ENCODE data around the gene ZFR2. TPM values are rescaled to one million over a fixed set of nuclear protein-coding genes. Genes with fewer than 3 reads are reported as not detected.
"Not testable (repeated sequence)": the region's sequence is repeated elsewhere in the genome, so short reads cannot be mapped to it uniquely, and the experiment has no call there.

The ZFR2 gene
- total RNA-seq, 1 experiment from 2014 or later, result not detected

DNA sequence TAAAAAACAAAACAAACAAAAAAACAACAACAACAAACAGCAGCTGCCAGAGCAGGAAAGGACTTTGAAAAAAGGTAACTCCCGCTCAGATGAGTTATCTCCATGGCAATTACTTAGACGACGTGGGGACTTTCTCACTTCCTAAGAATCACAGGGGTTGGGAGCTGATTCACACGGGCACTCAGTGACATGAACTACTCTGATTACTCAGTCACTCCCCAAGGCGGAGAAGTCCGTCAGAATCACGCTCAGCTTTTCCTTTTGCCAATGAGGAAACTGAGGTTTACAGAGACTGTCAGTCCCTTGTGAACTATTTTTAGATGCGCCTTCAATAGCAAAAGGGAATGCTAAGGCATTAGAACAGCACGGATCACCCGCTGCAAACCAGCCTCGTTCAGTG is 50.4 kb downstream of the ZFR2 start:
- no peak overlapping the region for H3K27ac Mint-ChIP-seq (ENCODE audit: low read depth, unreplicated experiment)
- H3K27me3 Mint-ChIP-seq (ENCODE audit: insufficient read depth, unreplicated experiment), result peaks cover 21% of the 10 kb centered on the region
- no peaks in the 10 kb centered on the region for H3K9me3 Mint-ChIP-seq (ENCODE audit: unreplicated experiment)
- no TSS peak for BruUV-seq (replicated peaks)
- H3K36me3 Mint-ChIP-seq (ENCODE audit: insufficient read depth, unreplicated experiment), result peaks cover 6% of the 10 kb centered on the region
- H3K4me3 Mint-ChIP-seq (ENCODE audit: unreplicated experiment), result no peak overlapping the region
- TF ChIP-seq, protein P1, sequence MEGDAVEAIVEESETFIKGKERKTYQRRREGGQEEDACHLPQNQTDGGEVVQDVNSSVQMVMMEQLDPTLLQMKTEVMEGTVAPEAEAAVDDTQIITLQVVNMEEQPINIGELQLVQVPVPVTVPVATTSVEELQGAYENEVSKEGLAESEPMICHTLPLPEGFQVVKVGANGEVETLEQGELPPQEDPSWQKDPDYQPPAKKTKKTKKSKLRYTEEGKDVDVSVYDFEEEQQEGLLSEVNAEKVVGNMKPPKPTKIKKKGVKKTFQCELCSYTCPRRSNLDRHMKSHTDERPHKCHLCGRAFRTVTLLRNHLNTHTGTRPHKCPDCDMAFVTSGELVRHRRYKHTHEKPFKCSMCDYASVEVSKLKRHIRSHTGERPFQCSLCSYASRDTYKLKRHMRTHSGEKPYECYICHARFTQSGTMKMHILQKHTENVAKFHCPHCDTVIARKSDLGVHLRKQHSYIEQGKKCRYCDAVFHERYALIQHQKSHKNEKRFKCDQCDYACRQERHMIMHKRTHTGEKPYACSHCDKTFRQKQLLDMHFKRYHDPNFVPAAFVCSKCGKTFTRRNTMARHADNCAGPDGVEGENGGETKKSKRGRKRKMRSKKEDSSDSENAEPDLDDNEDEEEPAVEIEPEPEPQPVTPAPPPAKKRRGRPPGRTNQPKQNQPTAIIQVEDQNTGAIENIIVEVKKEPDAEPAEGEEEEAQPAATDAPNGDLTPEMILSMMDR (IDR thresholded peaks at IDR 0.05; ENCODE audit: unreplicated experiment), result no peak
- CTCF ChIA-PET, result no interaction called here
- intact Hi-C loops (cut with micrococcal nuclease), result no loop called here
- no peaks in the 10 kb centered on the region for H3K4me1 Mint-ChIP-seq (ENCODE audit: insufficient read depth, unreplicated experiment)
- POLR2A ChIA-PET, result no interaction called here
- peak; percentile 13 for DNase-seq (ENCODE audit: unreplicated experiment)

DNA sequence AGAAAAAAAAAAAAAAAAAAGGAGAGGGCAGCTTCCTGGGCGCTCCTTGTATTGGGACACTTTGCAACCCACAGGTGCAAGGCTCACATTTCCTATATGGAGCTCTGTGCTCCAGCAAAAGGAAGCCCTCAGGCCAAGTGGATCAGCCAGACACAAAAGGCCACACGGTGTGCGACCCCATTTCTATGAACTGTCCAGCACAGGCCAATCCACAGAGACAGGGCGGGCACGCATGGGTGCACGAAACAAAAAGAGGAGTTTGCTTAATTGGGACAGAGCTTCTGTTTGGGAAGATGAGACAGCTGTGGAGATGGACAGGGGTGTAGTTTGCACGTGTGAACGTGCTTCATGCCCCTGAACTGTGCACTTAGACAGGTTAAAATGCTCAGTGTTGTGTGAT is 51.1 kb downstream of the ZFR2 start:
- no peak for DNase-seq (ENCODE audit: unreplicated experiment)
- intact Hi-C loops (cut with micrococcal nuclease), result no loop called here
- ChIA-PET POLR2A (no interaction called here), CTCF (no interaction called here)
- Mint-ChIP-seq H3K27ac (ENCODE audit: low read depth, unreplicated experiment) (no peak overlapping the region), H3K9me3 (ENCODE audit: unreplicated experiment) (no peaks in the 10 kb centered on the region), H3K36me3 (ENCODE audit: insufficient read depth, unreplicated experiment) (peaks cover 6% of the 10 kb centered on the region), H3K27me3 (ENCODE audit: insufficient read depth, unreplicated experiment) (peaks cover 21% of the 10 kb centered on the region), H3K4me1 (ENCODE audit: insufficient read depth, unreplicated experiment) (no peaks in the 10 kb centered on the region), H3K4me3 (ENCODE audit: unreplicated experiment) (no peak overlapping the region)
- BruUV-seq (replicated peaks), result no TSS peak
- TF ChIP-seq, protein P1 (IDR thresholded peaks at IDR 0.05; ENCODE audit: unreplicated experiment), result no peak

DNA sequence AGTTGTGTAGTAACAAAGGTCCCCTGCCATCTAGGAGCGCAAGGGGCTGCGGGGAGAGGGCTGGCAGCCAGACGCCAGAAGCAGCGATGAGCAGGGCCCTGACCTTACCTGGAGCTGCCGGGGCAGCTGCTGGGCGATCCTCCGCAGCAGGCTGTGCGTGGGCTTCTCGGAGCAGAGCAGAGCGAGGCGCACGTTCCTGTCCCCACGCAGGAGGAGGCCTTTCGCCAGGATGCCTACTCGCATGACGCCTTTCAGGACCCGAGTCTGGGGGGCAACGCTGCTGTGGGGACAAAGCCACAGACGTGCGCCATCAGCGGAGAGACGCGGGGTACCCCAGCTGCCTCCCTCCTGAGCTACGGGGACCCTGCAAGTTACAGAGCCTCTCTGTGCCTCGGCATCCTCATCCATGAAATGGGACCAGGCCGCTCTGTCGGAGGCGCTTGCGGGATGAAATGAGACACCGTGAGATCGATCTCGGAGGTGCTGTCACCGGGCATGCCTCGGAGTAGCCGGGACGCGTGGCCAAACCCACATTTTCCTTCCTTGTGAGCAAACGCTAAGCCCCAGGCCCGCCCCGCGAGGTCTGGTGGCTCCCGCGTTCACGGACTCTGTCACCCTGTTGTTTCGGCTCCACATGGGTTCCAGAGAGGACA is 52.1 kb downstream of the ZFR2 start:
- Mint-ChIP-seq H3K4me3 (ENCODE audit: unreplicated experiment) (no peak overlapping the region), H3K27ac (ENCODE audit: low read depth, unreplicated experiment) (no peak overlapping the region), H3K27me3 (ENCODE audit: insufficient read depth, unreplicated experiment) (peaks cover 21% of the 10 kb centered on the region), H3K36me3 (ENCODE audit: insufficient read depth, unreplicated experiment) (peaks cover 6% of the 10 kb centered on the region), H3K9me3 (ENCODE audit: unreplicated experiment) (no peaks in the 10 kb centered on the region), H3K4me1 (ENCODE audit: insufficient read depth, unreplicated experiment) (no peaks in the 10 kb centered on the region)
- intact Hi-C loops (cut with micrococcal nuclease), result no loop called here
- no TSS peak for BruUV-seq (replicated peaks)
- DNase-seq (ENCODE audit: unreplicated experiment), result no peak
- ChIA-PET POLR2A (no interaction called here), CTCF (interaction anchor here (0.5 to 0.6 kb wide), 3 partner anchors 92 to 1039 kb away, joined by 3 read pairs; no protein-coding TSS in a partner anchor)
- TF ChIP-seq, protein P1 (IDR thresholded peaks at IDR 0.05; ENCODE audit: unreplicated experiment), result no peak

DNA sequence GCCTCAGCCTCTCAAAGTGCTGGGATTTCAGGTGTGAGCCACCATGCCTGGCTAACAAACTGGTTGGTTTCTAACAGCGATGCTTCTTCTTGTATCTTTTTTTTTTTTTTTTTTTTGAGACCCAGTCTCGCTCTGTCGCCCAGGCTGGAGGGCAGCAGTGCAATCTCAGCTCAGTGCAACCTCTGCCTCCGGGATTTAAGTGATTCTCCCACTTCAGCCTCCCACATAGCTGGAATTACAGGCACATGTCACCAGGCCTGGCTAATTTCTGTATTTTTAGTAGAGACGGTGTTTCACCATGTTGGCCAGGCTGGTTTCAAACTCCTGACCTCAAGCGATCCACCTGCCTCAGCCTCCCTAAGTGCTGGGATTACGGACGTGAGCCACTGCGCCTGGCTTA is 52.7 kb downstream of the ZFR2 start:
- CTCF ChIA-PET, result interaction anchor here (0.6 kb wide), 1 partner anchor 103 kb away, joined by 4 read pairs; no protein-coding TSS in a partner anchor
- H3K9me3 Mint-ChIP-seq (ENCODE audit: unreplicated experiment); H3K4me3 Mint-ChIP-seq (ENCODE audit: unreplicated experiment); H3K27ac Mint-ChIP-seq (ENCODE audit: low read depth, unreplicated experiment); H3K36me3 Mint-ChIP-seq (ENCODE audit: insufficient read depth, unreplicated experiment); BruUV-seq (replicated peaks); DNase-seq (ENCODE audit: unreplicated experiment); intact Hi-C loops (cut with micrococcal nuclease); H3K4me1 Mint-ChIP-seq (ENCODE audit: insufficient read depth, unreplicated experiment); POLR2A ChIA-PET: not testable (repeated sequence)
- H3K27me3 Mint-ChIP-seq (ENCODE audit: insufficient read depth, unreplicated experiment), result peaks cover 21% of the 10 kb centered on the region

Measured in MCF 10A (cell line).